Effector memory CD4-positive, alpha-beta T cell (primary cell): Measurements from ENCODE around the gene SULT2B1.
"Not testable (repeated sequence)": the region's sequence is repeated elsewhere in the genome, so short reads cannot be mapped to it uniquely, and the experiment has no call there.

Experiments used
- DNase-seq, 3 donors: peaks; one replicate each; pipeline ENCODE4 v3.0.0-alpha.2; 2020
- H3K27ac ChIP-seq: 2 replicates; pipeline ENCODE4 v1.7.0; 2013; ENCODE audit warnings: mild to moderate bottlenecking, low read length, moderate library complexity; ENCODE audit not compliant: insufficient read depth, poor library complexity, severe bottlenecking
- H3K27me3 ChIP-seq: replicated peaks from 2 replicates; pipeline ENCODE4 v1.7.0; 2013; ENCODE audit warnings: mild to moderate bottlenecking, low read length; ENCODE audit not compliant: insufficient read depth, control insufficient read depth, poor library complexity, severe bottlenecking
- H3K36me3 ChIP-seq: 2 replicates; pipeline ENCODE4 v1.7.0; 2013; ENCODE audit warnings: mild to moderate bottlenecking, low read length, moderate library complexity; ENCODE audit not compliant: control insufficient read depth, insufficient read depth
- H3K4me1 ChIP-seq: 2 replicates; pipeline ENCODE4 v1.7.0; 2013; ENCODE audit warnings: low read length, mild to moderate bottlenecking; ENCODE audit not compliant: control insufficient read depth, insufficient read depth, poor library complexity, severe bottlenecking
- H3K4me3 ChIP-seq: 2 replicates; pipeline ENCODE4 v1.7.0; 2013; ENCODE audit warnings: low read length, low read depth, mild to moderate bottlenecking; ENCODE audit not compliant: insufficient read depth, poor library complexity, severe bottlenecking
- H3K9me3 ChIP-seq: 2 replicates; pipeline ENCODE4 v1.7.0; 2013; ENCODE audit warnings: mild to moderate bottlenecking, low read length, moderate library complexity; ENCODE audit not compliant: control insufficient read depth

SULT2B1 gene

DNA sequence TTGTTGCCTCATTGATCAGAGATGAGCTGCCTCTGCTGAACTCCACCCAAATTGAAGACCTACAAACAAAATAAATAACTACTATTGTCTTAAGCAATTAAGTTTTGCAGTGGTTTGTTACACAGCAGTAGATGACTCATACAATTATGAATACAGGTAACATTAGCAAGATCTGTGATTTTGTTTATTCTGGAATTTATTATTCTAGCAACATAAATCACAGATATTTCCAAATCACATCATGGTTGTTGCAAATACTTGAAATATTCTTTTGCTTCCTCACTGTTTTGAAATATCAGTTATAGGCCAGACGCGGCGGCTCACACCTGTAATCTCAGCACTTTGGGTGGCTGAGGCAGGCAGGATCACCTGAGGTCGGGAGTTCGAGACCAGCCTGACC lies 27.2 kb upstream of the SULT2B1 start:
- Histone ChIP-seq H3K27ac (no peak overlapping the region), H3K4me1 (no peaks in the 10 kb centered on the region), H3K4me3 (no peak overlapping the region), H3K9me3 (no peaks in the 10 kb centered on the region), H3K36me3 (no peaks in the 10 kb centered on the region), H3K27me3 (no peaks in the 10 kb centered on the region)
- DNase-seq: no peak

- no peaks in the 10 kb centered on the region for H3K4me1 ChIP-seq
- no peak for DNase-seq
- no peaks in the 10 kb centered on the region for H3K27me3 ChIP-seq
- no peaks in the 10 kb centered on the region for H3K9me3 ChIP-seq
- no peak overlapping the region for H3K4me3 ChIP-seq
- no peak overlapping the region for H3K27ac ChIP-seq
- H3K36me3 ChIP-seq: no peaks in the 10 kb centered on the region
Measured at GRCh38 chr19:48529156-48529555, 22.8 kb upstream of the SULT2B1 start.

DNA sequence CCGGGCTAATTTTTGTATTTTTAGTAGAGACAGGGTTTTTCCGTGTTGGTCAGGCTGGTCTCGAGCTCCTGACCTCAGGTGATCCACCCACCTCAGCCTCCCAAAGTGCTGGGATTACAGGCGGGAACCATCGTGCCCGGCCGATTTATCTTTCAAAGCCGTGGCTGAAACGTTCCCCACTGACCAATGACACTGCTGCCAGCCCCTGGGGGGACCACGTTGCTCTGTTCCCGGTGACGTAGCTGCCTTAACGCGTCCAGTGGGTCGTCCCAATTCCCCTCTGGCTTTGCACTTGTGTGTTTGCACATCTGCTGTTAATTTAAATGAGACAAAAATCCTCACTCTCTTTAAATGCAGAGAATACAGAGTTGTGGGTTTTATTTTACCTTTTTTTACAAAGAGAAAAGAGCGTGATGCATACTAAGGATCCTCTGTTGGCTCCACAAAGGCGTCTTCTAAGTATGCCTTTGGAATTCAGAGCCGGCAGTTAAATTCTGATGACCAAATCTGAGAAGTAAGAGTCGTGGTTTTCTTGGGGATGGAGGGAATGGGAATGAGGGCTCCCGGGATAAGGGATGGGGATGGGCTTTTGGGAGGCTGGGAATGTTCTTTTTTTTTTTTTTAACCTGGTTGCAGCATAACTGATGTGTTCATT lies 21.8 kb upstream of the SULT2B1 start:
- Histone ChIP-seq H3K36me3 (no peaks in the 10 kb centered on the region), H3K27me3 (no peaks in the 10 kb centered on the region), H3K4me1 (no peaks in the 10 kb centered on the region), H3K9me3 (no peaks in the 10 kb centered on the region), H3K4me3 (no peak overlapping the region), H3K27ac (no peak overlapping the region)
- DNase-seq: no peak

DNA sequence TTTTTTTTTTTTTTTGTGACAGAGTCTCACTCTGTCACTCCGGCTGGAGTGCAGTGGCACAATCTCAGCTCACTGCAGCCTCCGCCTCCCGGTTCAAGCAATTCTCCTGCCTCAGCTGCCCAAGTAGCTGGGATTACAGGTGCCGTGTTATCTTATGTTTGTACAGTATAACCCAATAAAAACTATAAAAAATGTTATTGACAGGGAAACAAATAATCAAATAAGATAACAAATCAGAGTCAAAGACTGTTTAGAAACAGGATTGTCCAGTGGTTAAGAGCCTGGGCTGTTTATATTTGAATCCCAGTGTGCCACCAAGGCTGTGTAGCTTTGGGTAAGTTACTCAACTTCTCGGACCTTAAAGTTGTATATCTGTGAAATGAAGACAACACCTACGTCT lies 21.2 kb upstream of the SULT2B1 start:
- H3K4me3 ChIP-seq: no peak overlapping the region
- no peak for DNase-seq
- H3K9me3 ChIP-seq: no peaks in the 10 kb centered on the region
- H3K36me3 ChIP-seq: no peaks in the 10 kb centered on the region
- H3K27ac ChIP-seq: no peak overlapping the region
- no peaks in the 10 kb centered on the region for H3K4me1 ChIP-seq
- H3K27me3 ChIP-seq: no peaks in the 10 kb centered on the region

- Histone ChIP-seq H3K27me3 (no peaks in the 10 kb centered on the region), H3K9me3 (no peaks in the 10 kb centered on the region), H3K4me3 (no peak overlapping the region), H3K4me1 (no peaks in the 10 kb centered on the region), H3K27ac (no peak overlapping the region), H3K36me3 (no peaks in the 10 kb centered on the region)
- DNase-seq: no peak
Measured at GRCh38 chr19:48533770-48534169, 18.2 kb upstream of the SULT2B1 start.

DNA sequence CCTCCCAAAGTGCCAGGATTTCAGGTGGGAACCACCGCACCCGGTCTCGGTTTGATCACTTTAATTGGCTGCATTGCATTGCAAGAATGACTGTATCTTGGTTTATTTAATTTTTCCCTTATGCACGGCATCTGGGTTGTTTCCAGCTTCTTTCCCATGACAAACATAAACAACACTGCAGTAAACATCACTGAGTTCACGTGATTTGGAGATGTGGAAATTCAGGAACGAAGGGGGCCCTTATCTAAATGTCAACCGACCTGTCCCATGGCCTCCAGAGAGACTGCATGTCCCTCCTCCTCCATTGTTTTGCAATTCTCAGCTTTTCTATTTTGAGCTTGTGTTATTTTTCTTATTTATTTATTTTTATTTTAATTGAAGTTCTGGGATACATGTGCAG lies 14.4 kb upstream of the SULT2B1 start:
- Histone ChIP-seq H3K4me1 (no peaks in the 10 kb centered on the region), H3K9me3 (no peaks in the 10 kb centered on the region), H3K4me3 (no peak overlapping the region), H3K27ac (no peak overlapping the region), H3K36me3 (no peaks in the 10 kb centered on the region), H3K27me3 (no peaks in the 10 kb centered on the region)
- DNase-seq: no peak

DNA sequence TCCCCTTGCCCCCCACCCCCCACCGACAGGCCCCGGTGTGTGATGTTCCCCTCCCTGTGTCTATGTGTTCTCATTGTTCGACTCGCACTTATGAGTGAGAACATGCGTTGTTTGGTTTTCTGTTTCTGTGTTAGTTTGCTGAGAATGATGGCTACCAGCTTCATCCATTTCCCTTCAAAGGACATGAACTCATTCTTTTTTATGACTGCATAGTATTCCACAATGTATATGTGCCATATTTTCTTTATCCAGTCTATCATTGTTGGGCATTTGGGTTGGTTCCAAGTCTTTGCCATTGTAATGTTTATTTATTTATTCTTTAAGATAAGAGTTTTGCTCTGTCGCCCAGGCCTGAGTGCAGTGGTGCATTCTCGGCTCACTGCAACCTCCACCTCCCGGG lies 13.9 kb upstream of the SULT2B1 start:
- not testable (repeated sequence) for H3K9me3 ChIP-seq, H3K4me1 ChIP-seq, H3K27ac ChIP-seq, H3K27me3 ChIP-seq, H3K36me3 ChIP-seq, H3K4me3 ChIP-seq, DNase-seq

- Histone ChIP-seq H3K9me3 (no peaks in the 10 kb centered on the region), H3K4me3 (no peak overlapping the region), H3K27ac (no peak overlapping the region), H3K27me3 (no peaks in the 10 kb centered on the region), H3K36me3 (no peaks in the 10 kb centered on the region), H3K4me1 (no peaks in the 10 kb centered on the region)
- DNase-seq: no peak
Measured at GRCh38 chr19:48539503-48540096, 12.4 kb upstream of the SULT2B1 start.

GRCh38 chr19:48540110-48540509 lies 11.9 kb upstream of the SULT2B1 start:
- no peak for DNase-seq
- H3K27ac ChIP-seq: no peak overlapping the region

DNA sequence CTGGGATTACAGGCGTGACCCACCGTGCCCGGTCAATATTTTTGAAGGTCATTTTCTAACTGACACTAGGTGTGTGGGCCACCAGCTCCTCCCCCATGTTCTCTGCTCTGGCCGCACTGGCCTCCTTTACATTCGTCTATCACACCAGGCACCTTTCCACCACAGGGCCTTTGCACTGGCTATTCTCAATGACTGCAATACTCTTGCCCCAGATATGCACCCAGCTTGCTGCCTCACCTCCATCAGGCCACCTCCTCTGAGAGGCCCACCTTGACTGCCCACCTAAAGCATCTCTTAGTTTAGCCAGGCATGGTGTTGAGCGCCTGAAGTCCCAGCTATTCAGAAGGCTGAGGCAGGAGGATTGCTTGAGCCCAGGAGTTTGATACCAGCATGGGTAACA lies 10.2 kb upstream of the SULT2B1 start:
- Histone ChIP-seq H3K36me3 (no peaks in the 10 kb centered on the region), H3K4me1 (no peaks in the 10 kb centered on the region), H3K9me3 (no peaks in the 10 kb centered on the region), H3K27me3 (no peaks in the 10 kb centered on the region), H3K4me3 (no peak overlapping the region), H3K27ac (no peak overlapping the region)
- DNase-seq: no peak

More at GRCh38 chr19:48540110-48540509, 11.9 kb upstream of the SULT2B1 start:
- no peaks in the 10 kb centered on the region for H3K36me3 ChIP-seq
- H3K4me1 ChIP-seq: no peaks in the 10 kb centered on the region
- no peaks in the 10 kb centered on the region for H3K9me3 ChIP-seq
- H3K27me3 ChIP-seq: no peaks in the 10 kb centered on the region
- H3K4me3 ChIP-seq: no peak overlapping the region
